HG02970 (cell line): ENCODE data around the gene NSMCE1.

Source experiments
- ATAC-seq: cut with Tn5 transposase; IDR thresholded peaks from one replicate; pipeline ENCODE4 v1.9.1; 2021; ENCODE audit warnings: mild to moderate bottlenecking, moderate library complexity, moderate number of reproducible peaks; ENCODE audit not compliant: unreplicated experiment, low FRiP score

Gene NSMCE1

DNA sequence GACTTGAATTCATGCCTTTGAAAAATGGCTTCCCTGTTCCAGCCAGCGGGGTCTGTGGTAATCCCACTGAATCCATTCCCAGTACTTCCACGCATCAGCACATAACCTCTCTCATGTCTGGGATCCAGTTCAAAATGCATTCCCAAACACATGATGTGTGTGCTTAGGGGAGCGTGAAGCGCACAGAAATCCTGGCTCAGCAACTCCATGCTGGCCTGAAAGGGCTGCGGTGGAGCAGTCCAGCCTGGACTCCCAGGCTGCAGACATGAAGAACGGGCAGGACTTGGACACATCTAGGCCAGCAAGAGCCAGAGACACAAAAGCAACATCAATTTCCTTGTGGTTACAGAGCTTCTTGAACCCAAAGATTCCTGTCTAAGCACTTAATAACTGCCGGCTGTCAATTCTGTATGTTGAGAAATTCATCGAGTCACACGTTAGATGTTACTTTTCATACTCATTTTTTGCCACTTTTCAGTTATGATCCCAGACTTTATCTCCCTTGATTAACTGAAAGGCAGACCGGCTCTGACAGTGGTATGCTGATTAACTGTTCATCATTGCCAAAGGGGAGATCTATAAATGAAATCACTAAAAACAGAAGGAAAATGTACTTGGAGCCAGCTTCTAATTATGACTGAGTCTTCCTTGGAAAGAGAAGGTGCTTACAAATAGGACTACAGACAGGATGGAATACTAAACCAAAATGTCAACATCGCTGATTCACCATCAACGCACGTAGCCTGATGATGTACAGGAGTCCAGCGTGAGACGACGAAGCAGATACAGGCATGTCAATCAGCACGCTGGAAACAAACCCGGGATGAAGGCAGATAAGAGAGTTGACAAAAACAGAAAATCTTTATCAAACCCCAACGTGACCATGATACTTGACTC lies 23.0 kb downstream of the NSMCE1 start:
- no peak for ATAC-seq

GRCh38 chr16:27244363-27244755 lies 24.2 kb downstream of the NSMCE1 start:
- ATAC-seq: no peak

DNA sequence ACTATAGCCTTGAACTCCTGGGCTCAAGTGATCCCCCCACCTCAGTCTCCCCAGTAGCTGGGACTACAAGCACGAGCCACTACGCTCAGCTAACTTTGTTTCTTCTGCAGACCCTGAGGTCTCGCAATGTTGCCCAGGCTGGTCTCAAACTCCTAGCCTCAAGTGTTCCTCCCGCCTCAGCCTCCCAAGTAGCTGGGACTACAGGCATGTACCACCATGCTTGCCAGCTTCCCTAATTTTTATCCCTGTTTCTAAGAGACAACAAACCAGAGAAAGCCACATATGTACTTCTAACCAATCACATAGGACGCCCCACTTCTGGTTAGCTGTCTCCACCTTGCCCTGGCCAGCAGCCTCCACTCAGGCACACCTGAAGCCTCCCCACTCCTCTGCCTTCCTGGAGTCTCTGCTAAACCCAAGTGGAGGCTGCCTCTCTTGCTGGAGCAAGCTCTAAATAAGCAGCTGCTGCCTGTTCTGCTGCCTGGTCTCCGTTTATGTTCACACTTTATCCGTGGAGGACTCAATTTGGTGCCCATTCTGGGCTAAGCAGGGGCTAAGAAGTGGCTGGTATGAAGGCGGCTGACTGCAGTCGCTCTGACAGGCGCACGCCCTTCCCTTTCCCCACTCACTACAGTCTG lies 24.7 kb downstream of the NSMCE1 start:
- ATAC-seq: no peak

DNA sequence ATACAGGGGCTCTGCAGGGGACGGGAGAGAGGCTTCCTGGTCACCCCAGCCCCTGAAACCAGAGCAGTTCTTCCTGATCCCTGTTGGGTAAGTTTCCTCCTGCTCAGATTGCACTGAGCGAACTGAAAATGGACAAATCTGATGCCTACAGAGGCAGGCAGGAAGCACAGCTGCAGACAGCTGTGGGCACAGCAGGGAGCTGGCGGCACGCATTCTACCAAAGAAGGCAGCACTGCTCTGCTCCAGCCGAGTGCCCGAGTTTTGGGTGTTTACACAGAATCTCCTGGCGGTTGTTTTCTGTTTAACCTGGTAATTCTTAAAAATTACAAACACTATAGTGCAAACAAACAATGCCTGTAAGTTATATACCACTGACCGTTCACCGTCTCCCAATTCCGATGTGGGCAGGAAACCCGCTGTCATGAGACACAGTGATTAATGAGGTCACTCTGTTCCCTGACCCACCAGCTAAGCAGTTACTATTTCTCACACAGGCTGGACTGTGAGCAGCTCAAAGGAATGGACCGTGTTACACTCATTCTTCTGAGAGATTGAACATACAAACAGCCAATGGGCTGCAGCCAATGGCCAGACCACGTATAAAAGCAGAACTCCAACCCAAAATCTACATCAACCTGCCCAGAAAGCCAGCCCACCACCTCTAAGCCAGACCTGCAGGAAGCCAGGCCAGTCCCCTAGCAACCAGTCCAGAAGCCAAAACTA lies 25.5 kb downstream of the NSMCE1 start:
- no peak for ATAC-seq

- ATAC-seq: no peak
Measured at GRCh38 chr16:27242398-27242797, 26.2 kb downstream of the NSMCE1 start.

GRCh38 chr16:27241658-27242057 lies 26.9 kb downstream of the NSMCE1 start:
- ATAC-seq: no peak

- no peak for ATAC-seq
Measured at GRCh38 chr16:27240948-27241531, 27.5 kb downstream of the NSMCE1 start.

- ATAC-seq: no peak
Measured at GRCh38 chr16:27239906-27240655, 28.5 kb downstream of the NSMCE1 start.

- ATAC-seq: no peak
Measured at GRCh38 chr16:27239026-27239425, 29.5 kb downstream of the NSMCE1 start.

DNA sequence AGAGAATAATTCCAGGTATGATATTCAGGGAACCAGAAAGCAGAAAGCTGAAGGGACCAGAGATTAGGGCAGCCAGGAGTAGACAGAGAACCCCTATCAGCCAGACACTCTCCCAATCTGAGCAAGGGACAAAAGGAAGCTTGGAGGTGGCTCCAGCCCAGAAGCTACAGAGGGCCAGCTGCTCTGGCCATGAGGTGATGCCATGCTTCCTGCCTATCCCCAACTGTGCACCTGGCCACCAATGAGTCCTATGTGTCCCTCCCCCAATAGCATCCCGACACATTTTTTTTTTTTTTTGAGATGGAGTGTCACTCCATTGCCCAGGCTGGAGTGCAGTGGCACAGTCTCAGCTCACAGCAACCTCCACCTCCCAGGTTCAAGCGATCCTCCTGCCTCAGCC lies 30.0 kb downstream of the NSMCE1 start:
- no peak for ATAC-seq

DNA sequence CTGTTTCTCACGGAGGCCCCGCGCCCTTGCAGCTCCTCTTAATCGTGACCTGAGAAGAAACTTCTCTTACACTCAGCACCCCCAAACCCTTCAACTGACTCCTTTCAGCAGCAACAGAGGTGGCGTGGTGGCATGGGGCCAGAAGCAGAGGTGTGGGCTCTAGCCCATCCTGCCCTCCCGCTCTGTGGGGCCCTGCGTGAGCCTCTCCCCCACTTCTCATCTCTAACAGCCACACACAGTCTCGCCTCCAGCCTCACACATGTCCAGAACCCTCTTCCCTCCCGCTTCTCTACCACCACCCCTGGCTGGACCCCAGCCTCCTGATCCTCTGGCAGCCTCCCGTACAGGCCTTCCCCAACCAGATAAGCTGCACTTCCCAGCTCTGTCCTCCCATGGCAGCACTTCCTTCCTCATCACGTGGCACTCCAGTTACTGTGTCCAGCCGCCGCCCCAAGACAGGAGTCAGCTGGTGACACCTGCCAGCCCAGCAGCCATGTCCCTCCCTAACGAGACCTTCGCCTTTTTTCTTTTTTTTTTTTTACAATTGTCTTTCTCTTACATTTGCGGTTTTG lies 30.5 kb downstream of the NSMCE1 start:
- ATAC-seq: no peak

- no peak for ATAC-seq
Measured at GRCh38 chr16:27237219-27238015, 31.2 kb downstream of the NSMCE1 start.

DNA sequence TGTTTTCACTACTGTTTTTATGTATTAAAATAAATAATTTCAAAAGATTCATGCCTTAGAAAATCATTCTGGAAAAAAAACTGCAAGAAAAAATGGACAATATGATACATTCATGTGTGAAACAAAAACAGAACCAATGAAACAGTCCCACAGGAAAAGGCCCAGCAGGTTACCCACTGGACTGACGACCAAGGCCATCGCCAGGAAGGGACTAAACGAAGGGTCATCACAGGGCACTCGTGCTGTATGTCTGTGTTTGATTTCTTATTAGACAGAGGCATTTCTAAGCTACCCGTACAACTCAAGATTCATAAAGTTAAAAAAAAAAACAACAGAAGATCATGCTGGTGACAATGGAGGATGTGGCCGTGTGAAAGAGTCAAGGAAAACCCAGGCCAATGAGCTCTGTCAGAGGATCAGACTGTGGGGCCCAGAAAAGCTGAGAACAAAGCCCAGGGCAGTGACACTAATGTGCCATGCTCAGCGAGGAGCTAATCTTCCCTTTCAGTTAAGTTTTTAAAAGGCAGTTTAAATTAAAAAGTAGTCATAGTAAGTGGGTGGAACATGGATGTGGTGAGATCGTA lies 31.8 kb downstream of the NSMCE1 start:
- ATAC-seq: no peak

GRCh38 chr16:27235938-27236245 lies 32.7 kb downstream of the NSMCE1 start:
- no peak for ATAC-seq

DNA sequence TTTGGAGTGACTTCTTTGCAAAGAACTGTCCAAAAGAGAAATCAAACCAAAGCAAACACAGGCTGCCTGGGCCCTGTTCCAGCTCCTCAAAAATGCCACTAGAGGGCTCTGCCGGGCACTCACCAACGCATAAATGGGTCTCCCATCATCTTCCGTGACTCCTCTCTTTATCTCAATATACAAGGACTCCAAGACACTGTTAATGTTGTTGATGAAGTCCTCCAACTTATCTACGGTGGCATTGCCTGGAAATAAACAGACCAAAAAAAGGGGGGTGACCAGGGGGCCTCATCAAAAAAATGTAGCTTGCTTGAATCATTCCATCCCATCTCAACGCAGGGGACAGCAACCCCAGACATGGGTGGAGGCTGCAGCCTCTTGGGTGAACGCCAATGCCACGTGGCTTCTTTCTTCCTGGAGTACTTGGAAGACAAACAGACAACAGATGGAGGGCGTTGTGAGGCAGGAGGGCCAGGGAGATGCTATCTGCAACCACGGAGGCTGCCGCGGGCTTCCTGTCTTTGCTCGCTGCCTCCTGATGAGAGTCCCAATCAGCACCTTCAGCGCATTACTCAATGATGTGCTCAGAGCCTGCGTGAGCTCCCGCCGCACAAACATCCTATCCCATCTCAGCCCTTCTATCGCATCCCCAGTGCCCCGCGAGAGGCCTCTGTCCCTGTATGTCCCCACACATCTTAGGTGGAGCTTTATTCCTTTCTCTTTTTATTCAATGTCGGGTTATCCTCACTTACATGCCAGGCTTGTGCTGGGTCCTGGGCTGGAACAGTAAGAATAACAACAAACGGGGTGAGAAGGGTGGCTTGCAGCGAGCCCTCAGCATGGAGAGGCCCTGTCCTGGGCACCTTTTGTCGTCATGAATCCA lies 33.3 kb downstream of the NSMCE1 start:
- no peak for ATAC-seq

DNA sequence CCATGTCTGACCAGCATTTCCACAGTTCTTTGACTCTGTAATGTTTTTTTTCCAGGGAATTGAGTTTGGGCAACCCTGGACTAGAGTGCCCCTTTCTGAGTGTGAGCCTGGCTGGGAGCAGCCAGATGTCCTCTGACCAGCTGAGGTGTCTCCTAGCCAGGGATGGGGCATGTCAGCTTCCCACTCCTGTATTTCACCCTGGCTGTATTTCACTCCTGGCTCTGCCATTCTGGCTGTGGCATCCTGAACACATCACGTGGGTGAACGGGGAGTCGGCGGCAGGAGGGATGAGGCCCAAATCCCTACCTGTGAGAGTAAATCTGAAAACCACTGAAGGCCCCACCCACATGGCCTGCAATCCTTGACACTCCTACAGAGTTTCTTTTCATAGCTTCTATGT lies 34.0 kb downstream of the NSMCE1 start:
- ATAC-seq: no peak

- ATAC-seq: no peak
Measured at GRCh38 chr16:27234171-27234570, 34.4 kb downstream of the NSMCE1 start.

GRCh38 chr16:27233731-27234130 lies 34.8 kb downstream of the NSMCE1 start:
- ATAC-seq: no peak
